HepG2 (cell line): ENCODE results near the gene COBLL1. TPM values are rescaled to one million over a fixed set of nuclear protein-coding genes. Genes with fewer than 3 reads are reported as not detected.

ENCODE experiments used
- ARID4A ChIP-seq: sonication (generic); formaldehyde crosslinking; IDR thresholded peaks from 2 replicates; pipeline ENCODE4 v1.5.0; 2020; ENCODE audit warnings: mild to moderate bottlenecking, missing genetic modification reagents, borderline replicate concordance
- DMAP1 ChIP-seq: IDR thresholded peaks from 2 replicates; pipeline ENCODE4 v1.6.1; 2016
- HNF4A ChIP-seq: sonication (generic); formaldehyde crosslinking; IDR thresholded peaks from 2 replicates; pipeline ENCODE4 v1.4.0; 2020; ENCODE audit warnings: missing genetic modification reagents
- JDP2 ChIP-seq: sonication (generic); formaldehyde crosslinking; IDR thresholded peaks from 2 replicates; pipeline ENCODE4 v1.8.1; 2022; ENCODE audit warnings: missing genetic modification reagents, borderline replicate concordance
- MAZ ChIP-seq, 2 experiments: sonication (generic) in 1 of 2; formaldehyde crosslinking in 1 of 2; IDR thresholded peaks; 2 replicates each; pipeline versions ENCODE4 v1.5.0 to v1.6.1; 2012 to 2020; ENCODE audit warnings: low read depth in 2 of 2, mild to moderate bottlenecking in 2 of 2, borderline replicate concordance in 1 of 2, improper control_type of control experiment in 1 of 2, low read length in 1 of 2, missing genetic modification reagents in 1 of 2, moderate library complexity in 1 of 2
- MXI1 ChIP-seq: IDR thresholded peaks from 3 replicates; pipeline ENCODE4 v1.6.1; 2012; ENCODE audit warnings: low read depth, low read length, inconsistent platforms, borderline replicate concordance
- PRDM15 ChIP-seq: sonication (generic); formaldehyde crosslinking; IDR thresholded peaks from 2 replicates; pipeline ENCODE4 v1.4.0; 2020; ENCODE audit warnings: missing genetic modification reagents
- RARG ChIP-seq: sonication (generic); formaldehyde crosslinking; IDR thresholded peaks from 2 replicates; pipeline ENCODE4 v1.4.0; 2020; ENCODE audit warnings: low read depth, mild to moderate bottlenecking, missing genetic modification reagents
- SNAPC5 ChIP-seq: sonication (generic); formaldehyde crosslinking; IDR thresholded peaks from 2 replicates; pipeline ENCODE4 v1.8.1; 2023; ENCODE audit warnings: mild to moderate bottlenecking, missing genetic modification reagents, borderline replicate concordance
- SP2 ChIP-seq: sonication (generic); formaldehyde crosslinking; IDR thresholded peaks from 2 replicates; pipeline ENCODE4 v1.5.1; 2020; ENCODE audit warnings: mild to moderate bottlenecking, missing genetic modification reagents
- SP5 ChIP-seq: IDR thresholded peaks from 2 replicates; pipeline ENCODE4 v1.6.1; 2016; ENCODE audit warnings: low read depth, borderline replicate concordance
- TBL1XR1 ChIP-seq: fragments of 150-350 bp; IDR thresholded peaks from 2 replicates; pipeline ENCODE4 v1.6.1; 2014; ENCODE audit warnings: borderline replicate concordance, low read length; ENCODE audit not compliant: partially characterized antibody
- USF2 ChIP-seq, 2 experiments: sonication (generic) in 1 of 2; formaldehyde crosslinking in 1 of 2; IDR thresholded peaks; 2 replicates each; pipeline versions ENCODE4 v1.5.1 to v1.6.1; 2011 to 2020; ENCODE audit warnings: borderline replicate concordance in 1 of 2, low read depth in 1 of 2, low read length in 1 of 2, mild to moderate bottlenecking in 1 of 2, missing genetic modification reagents in 1 of 2, moderate library complexity in 1 of 2
- ZNF160 ChIP-seq: sonication (generic); formaldehyde crosslinking; IDR thresholded peaks from 2 replicates; pipeline ENCODE4 v1.8.0; 2022; ENCODE audit warnings: mild to moderate bottlenecking, inconsistent platforms, missing genetic modification reagents
- ZNF615 ChIP-seq: sonication (generic); formaldehyde crosslinking; IDR thresholded peaks from 2 replicates; pipeline ENCODE4 v1.5.0; 2020; ENCODE audit warnings: mild to moderate bottlenecking, missing genetic modification reagents, borderline replicate concordance
- polyA plus RNA-seq, 8 experiments: library from polyadenylated mRNA; depleted of rRNA in 3 of 8; stranded (reverse) in 7 of 8; unstranded in 1 of 8; fragments of >200 nt; fragmentation: Illumina TruSeq in 4 of 8; extraction: Trizol in 4 of 8; gene quantifications; 2 replicates each; pipeline versions ENCODE4 v1.2.1 to v1.2.3, GENCODE V29; 2011 to 2016; ENCODE audit warnings: low read depth in 4 of 8, missing spikeins in 1 of 8, mixed read lengths in 1 of 8; ENCODE audit not compliant: insufficient read depth in 1 of 8
- total RNA-seq, 5 experiments: library from RNA; depleted of rRNA; stranded (reverse); fragments of >200 nt; fragmentation: Illumina TruSeq; extraction: Trizol; gene quantifications; 2 replicates each; pipeline ENCODE4 v1.2.3, GENCODE V29; 2016; ENCODE audit warnings: low read depth in 1 of 5

COBLL1 gene
- total and polyA plus RNA-seq, 2 of the 13 experiments (the other 11 are each of a cell fraction or from before 2014, with no cell fraction given) = 32.6 to 86.8 TPM

- TF ChIP-seq ARID4A (CRISPR knock-in tag) = peak; percentile 97
- TF ChIP-seq HNF4A = peak; percentile 34; the same call in 1 of the 2 replicates
- peak; percentile 74 for TF ChIP-seq MXI1
- 0 out of 2 replicates have a peak, but pooled peaks have one; percentile 22 for TF ChIP-seq SNAPC5 (CRISPR knock-in tag)
- 0 out of 2 replicates have a peak, but pooled peaks have one; percentile 66 for TF ChIP-seq RARG (CRISPR knock-in tag)
- peak; percentile 22; the same call in 1 of the 2 replicates for TF ChIP-seq USF2 (IDR thresholded peaks at IDR 0.05; ENCODE audit: low read depth, low read length)
- TF ChIP-seq USF2 (CRISPR knock-in tag; IDR thresholded peaks at IDR 0.05; ENCODE audit: borderline replicate concordance) = peak; percentile 63; the same call in 1 of the 2 replicates
- no peak for TF ChIP-seq ZNF160 (CRISPR knock-in tag)
- TF ChIP-seq TBL1XR1 = peak; percentile 19
- peak; percentile 72 for TF ChIP-seq DMAP1
- TF ChIP-seq JDP2 (CRISPR knock-in tag) = no peak; the same call in 1 of the 2 replicates
- 0 out of 2 replicates have a peak, but pooled peaks have one; percentile 59 for TF ChIP-seq ZNF615 (CRISPR knock-in tag)
- TF ChIP-seq MAZ (IDR thresholded peaks at IDR 0.05; ENCODE audit: borderline replicate concordance, low read depth, low read length) = peak; percentile 19; the same call in 1 of the 2 replicates
- 0 out of 2 replicates have a peak, but pooled peaks have one; percentile 13 for TF ChIP-seq MAZ (CRISPR knock-in tag; IDR thresholded peaks at IDR 0.05; ENCODE audit: low read depth)
- no peak for TF ChIP-seq SP2 (CRISPR knock-in tag)
- peak; percentile 12; the same call in 1 of the 2 replicates for TF ChIP-seq PRDM15 (CRISPR knock-in tag)
- TF ChIP-seq SP5 (CRISPR knock-in tag) = 0 out of 2 replicates have a peak, but pooled peaks have one; percentile 11
Observed at GRCh38 chr2:164840458-164840929, 1.1 kb downstream of the COBLL1 start (continued).
